Measurements from ENCODE around the gene EFHB. TPM values are rescaled to one million over a fixed set of nuclear protein-coding genes. Genes with fewer than 3 reads are reported as not detected.
"Not testable (repeated sequence)": the region's sequence is repeated elsewhere in the genome, so short reads cannot be mapped to it uniquely, and the experiment has no call there.

EFHB gene
- total RNA-seq, 6 experiments from 2014 or later = 0.40 to 1.2 (median 0.59) TPM; not detected in 1

DNA sequence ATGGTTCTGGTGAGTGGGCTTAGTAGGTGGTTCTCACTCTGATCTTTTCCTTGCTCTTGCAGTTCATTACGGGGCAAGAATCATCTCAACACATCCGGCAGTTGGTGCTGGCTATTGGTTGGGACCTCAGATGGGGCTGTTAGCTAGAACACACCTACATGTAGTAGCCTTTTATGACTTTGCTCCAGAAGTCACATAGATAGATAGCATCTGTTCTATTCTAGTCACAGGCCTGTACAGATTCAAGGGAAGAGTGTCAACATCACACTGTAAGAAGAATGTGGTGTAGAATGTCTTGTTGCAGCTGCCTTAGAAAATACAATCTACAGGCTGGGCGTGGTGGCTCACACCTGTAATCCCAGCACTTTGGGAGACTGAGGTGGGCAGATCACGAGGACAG lies 27.9 kb upstream of the EFHB start:
- no peaks in the 10 kb centered on the region for H3K9me3 Mint-ChIP-seq
- H3K36me3 Mint-ChIP-seq (ENCODE audit: low read depth) = peaks cover 19% of the 10 kb centered on the region; the same call in 1 of the 2 replicates
- DNase-seq = no peak
- no peak for TF ChIP-seq CTCF (IDR thresholded peaks at IDR 0.05)
- peaks cover 14% of the 10 kb centered on the region for H3K4me1 Mint-ChIP-seq (ENCODE audit: low read depth)
- no peaks in the 10 kb centered on the region for H3K27me3 Mint-ChIP-seq (ENCODE audit: insufficient read depth)
- H3K4me3 Mint-ChIP-seq = no peak overlapping the region
- no peak overlapping the region for H3K27ac Mint-ChIP-seq

GRCh38 chr3:19960696-19961095 lies 26.7 kb upstream of the EFHB start:
- H3K4me1 Mint-ChIP-seq (ENCODE audit: low read depth) = peaks cover 7% of the 10 kb centered on the region
- no peak for DNase-seq
- no peaks in the 10 kb centered on the region for H3K27me3 Mint-ChIP-seq (ENCODE audit: insufficient read depth)
- H3K4me3 Mint-ChIP-seq = no peak overlapping the region
- no peak for TF ChIP-seq CTCF (IDR thresholded peaks at IDR 0.05)
- no peaks in the 10 kb centered on the region for H3K9me3 Mint-ChIP-seq
- H3K27ac Mint-ChIP-seq = no peak overlapping the region
- H3K36me3 Mint-ChIP-seq (ENCODE audit: low read depth) = peaks cover 18% of the 10 kb centered on the region

GRCh38 chr3:19959505-19959904 lies 25.5 kb upstream of the EFHB start:
- H3K4me3 Mint-ChIP-seq = no peak overlapping the region
- peaks cover 19% of the 10 kb centered on the region for H3K36me3 Mint-ChIP-seq (ENCODE audit: low read depth)
- DNase-seq = no peak
- no peaks in the 10 kb centered on the region for H3K27me3 Mint-ChIP-seq (ENCODE audit: insufficient read depth)
- TF ChIP-seq CTCF (IDR thresholded peaks at IDR 0.05) = no peak
- no peak overlapping the region for H3K27ac Mint-ChIP-seq
- peaks cover 7% of the 10 kb centered on the region for H3K4me1 Mint-ChIP-seq (ENCODE audit: low read depth)
- H3K9me3 Mint-ChIP-seq = no peaks in the 10 kb centered on the region

DNA sequence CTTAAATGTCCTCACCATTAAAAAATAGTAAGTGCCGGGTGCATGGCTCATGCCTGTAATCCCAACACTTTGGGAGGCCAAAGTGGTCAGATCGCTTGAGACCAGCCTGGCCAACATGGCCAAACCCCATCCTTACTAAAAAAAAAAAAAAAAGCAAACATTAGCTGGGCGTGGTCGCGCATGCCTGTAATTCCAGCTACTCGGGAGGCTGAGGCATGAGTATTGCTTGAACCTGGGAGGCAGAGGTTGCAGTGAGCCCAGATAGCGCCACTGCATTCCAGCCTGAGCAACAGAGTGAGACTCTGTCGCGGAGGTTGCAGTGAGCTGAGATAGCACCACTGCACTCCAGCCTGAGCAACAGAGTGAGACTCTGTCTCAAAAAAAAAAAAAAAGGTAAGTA lies 23.3 kb upstream of the EFHB start:
- H3K4me1 Mint-ChIP-seq (ENCODE audit: low read depth); H3K27ac Mint-ChIP-seq; H3K27me3 Mint-ChIP-seq (ENCODE audit: insufficient read depth); H3K9me3 Mint-ChIP-seq; H3K4me3 Mint-ChIP-seq; DNase-seq: not testable (repeated sequence)
- peaks cover 19% of the 10 kb centered on the region for H3K36me3 Mint-ChIP-seq (ENCODE audit: low read depth)

- Mint-ChIP-seq H3K4me3 (no peak overlapping the region), H3K27me3 (ENCODE audit: insufficient read depth) (no peaks in the 10 kb centered on the region), H3K36me3 (ENCODE audit: low read depth) (peaks cover 19% of the 10 kb centered on the region), H3K27ac (no peak overlapping the region), H3K4me1 (ENCODE audit: low read depth) (peaks cover 16% of the 10 kb centered on the region), H3K9me3 (no peaks in the 10 kb centered on the region)
- DNase-seq = no peak
- no peak for TF ChIP-seq CTCF (IDR thresholded peaks at IDR 0.05)
Measured at GRCh38 chr3:19954676-19955075, 20.7 kb upstream of the EFHB start.

DNA sequence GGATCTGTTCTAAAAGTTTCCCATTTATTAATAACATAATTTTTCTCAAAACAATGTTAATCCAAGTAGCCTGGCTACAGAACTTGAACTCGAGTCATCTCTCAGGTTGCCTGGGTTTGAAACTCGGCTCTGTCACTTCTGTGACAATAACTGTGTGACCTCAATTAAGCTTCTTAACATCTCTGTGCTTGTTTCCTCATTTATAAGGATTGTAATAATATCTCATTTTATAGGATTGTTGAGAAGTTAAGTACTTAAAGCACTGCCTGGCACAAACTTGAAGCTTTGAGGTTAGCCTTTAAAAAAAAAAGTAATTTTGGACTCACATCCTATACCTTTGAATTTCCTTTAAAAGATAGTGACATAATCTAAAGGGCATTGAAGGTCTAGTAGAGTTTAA lies 16.3 kb upstream of the EFHB start:
- no peaks in the 10 kb centered on the region for H3K9me3 Mint-ChIP-seq
- no peak overlapping the region for H3K27ac Mint-ChIP-seq
- H3K4me1 Mint-ChIP-seq (ENCODE audit: low read depth) = peaks cover 41% of the 10 kb centered on the region
- no peak for DNase-seq
- H3K36me3 Mint-ChIP-seq (ENCODE audit: low read depth) = peaks cover 14% of the 10 kb centered on the region
- H3K27me3 Mint-ChIP-seq (ENCODE audit: insufficient read depth) = no peaks in the 10 kb centered on the region; the same call in none of the 2 replicates
- H3K4me3 Mint-ChIP-seq = no peak overlapping the region; the same call in 1 of the 2 replicates
- TF ChIP-seq CTCF (IDR thresholded peaks at IDR 0.05) = no peak
